ENCODE data around the gene RUNDC3A.

The RUNDC3A gene

DNA sequence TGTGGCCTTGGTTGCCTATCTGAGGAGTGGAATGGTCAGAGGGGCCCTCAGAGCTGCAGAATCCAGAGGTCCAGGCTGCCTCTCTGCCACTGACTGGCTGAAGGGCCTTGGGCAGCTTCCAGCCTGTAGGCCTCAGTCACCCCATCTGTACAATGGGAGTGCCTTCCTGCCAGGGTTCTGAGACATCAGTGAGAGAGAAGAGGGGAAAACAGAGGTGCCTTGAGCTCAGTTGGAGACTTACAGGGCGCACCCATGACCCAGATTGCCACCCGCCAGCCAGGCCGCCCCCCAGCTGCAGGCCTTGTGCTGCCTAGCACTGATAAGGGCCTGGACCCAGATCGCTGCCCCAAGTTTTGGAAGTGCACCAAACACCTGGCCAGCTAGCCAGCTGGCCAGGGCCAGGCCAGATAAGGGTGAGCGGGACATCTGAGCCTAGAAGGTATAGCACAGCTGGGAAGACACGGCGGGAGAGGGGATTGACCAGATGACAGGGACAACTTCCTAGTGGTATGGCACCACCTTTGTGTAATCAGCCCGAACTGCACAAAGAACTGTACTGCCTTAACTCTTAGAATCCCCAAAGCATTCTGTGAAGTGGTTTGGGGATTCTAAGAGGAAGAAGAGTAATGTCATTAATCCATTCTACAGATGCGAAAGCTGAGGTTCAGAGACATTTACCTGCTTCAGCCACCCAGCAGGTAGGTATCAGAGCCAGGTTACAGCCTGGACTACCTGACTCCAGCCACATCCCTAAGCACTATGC is 41.8 kb upstream of the RUNDC3A start:
- H3K36me3 ChIP-seq (ENCODE audit: control insufficient read depth, insufficient read depth, low read length): no peaks in the 10 kb centered on the region
- DNase-seq (ENCODE audit: extremely low read depth, insufficient read length): no peak

DNA sequence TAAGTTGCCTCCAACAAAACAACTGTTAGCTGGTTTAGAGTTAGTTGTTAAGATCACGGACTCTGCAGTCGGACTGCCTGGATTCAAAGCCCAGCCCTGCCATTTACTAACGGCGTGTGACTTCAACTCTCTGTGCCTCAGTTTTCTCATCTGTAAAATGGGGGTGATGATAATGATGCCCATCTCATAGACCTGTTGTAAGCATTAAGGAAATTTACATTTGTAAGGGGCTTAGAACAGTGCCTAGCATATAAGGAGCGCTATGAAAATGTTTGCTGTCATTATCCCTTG is 41.3 kb upstream of the RUNDC3A start:
- TF ChIP-seq, protein P1, sequence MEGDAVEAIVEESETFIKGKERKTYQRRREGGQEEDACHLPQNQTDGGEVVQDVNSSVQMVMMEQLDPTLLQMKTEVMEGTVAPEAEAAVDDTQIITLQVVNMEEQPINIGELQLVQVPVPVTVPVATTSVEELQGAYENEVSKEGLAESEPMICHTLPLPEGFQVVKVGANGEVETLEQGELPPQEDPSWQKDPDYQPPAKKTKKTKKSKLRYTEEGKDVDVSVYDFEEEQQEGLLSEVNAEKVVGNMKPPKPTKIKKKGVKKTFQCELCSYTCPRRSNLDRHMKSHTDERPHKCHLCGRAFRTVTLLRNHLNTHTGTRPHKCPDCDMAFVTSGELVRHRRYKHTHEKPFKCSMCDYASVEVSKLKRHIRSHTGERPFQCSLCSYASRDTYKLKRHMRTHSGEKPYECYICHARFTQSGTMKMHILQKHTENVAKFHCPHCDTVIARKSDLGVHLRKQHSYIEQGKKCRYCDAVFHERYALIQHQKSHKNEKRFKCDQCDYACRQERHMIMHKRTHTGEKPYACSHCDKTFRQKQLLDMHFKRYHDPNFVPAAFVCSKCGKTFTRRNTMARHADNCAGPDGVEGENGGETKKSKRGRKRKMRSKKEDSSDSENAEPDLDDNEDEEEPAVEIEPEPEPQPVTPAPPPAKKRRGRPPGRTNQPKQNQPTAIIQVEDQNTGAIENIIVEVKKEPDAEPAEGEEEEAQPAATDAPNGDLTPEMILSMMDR (IDR thresholded peaks at IDR 0.05; ENCODE audit: insufficient read depth, low read length, poor library complexity, severe bottlenecking): no peak
- Histone ChIP-seq H3K36me3 (ENCODE audit: control insufficient read depth, insufficient read depth, low read length) (no peaks in the 10 kb centered on the region), H3K27me3 (replicated peaks; ENCODE audit: control insufficient read depth, insufficient read depth, low read length) (no peaks in the 10 kb centered on the region), H3K4me3 (replicated peaks; ENCODE audit: low read depth, low read length) (no peak overlapping the region)
- DNase-seq (ENCODE audit: extremely low read depth, insufficient read length): no peak

More for the DNA sequence above, 41.8 kb upstream of the RUNDC3A start:
- TF ChIP-seq, protein P1 (IDR thresholded peaks at IDR 0.05; ENCODE audit: insufficient read depth, low read length, poor library complexity, severe bottlenecking): no peak
- H3K4me3 ChIP-seq (replicated peaks; ENCODE audit: low read depth, low read length): no peak overlapping the region
- H3K27me3 ChIP-seq (replicated peaks; ENCODE audit: control insufficient read depth, insufficient read depth, low read length): no peaks in the 10 kb centered on the region

DNA sequence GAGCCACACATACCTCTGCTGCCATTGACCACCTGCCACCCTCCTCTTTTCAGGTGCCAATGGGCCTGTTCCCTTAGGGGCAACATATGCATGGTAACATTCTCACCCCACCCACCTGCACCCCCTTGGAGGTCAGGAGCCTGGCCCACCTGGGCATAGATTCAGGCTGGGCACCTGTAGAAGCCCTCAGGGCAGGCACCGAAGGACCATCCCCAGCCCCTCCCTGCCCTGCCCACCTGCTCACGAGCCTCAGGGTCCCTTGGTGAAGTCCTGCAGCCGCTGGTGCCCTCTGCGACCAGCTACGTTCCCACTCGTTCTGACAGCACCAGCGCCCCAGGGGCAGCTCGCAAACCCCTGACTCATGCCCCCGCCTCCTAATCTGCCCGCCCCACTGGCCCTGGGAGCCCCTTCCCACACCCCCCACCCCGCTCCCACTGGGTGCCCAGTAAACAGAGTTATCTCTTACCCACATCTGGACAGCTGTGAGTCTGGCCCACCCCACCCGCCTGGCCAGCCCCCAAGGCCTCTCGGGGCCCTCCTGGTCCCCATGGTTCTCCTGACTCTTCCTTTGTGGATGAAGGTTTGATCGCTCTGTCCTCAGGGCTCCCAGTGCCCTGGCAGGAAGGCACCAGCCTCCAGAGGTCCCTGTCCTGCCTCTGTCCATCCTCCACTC is 40.4 kb upstream of the RUNDC3A start, which contains the start of gene SLC4A1:
SLC4A1 (minus strand) TSS at position 318 of the 673 bp plus-strand sequence. CDS start 5,269 bp downstream, outside the sequence.
- TF ChIP-seq, protein P1 (IDR thresholded peaks at IDR 0.05; ENCODE audit: insufficient read depth, low read length, poor library complexity, severe bottlenecking): no peak
- H3K36me3 ChIP-seq (ENCODE audit: control insufficient read depth, insufficient read depth, low read length): no peaks in the 10 kb centered on the region
- H3K4me3 ChIP-seq (replicated peaks; ENCODE audit: low read depth, low read length): no peak within 1 kb of the TSS
- no peak for DNase-seq (ENCODE audit: extremely low read depth, insufficient read length)
- H3K27me3 ChIP-seq (replicated peaks; ENCODE audit: control insufficient read depth, insufficient read depth, low read length): no peaks in the 10 kb centered on the region

DNA sequence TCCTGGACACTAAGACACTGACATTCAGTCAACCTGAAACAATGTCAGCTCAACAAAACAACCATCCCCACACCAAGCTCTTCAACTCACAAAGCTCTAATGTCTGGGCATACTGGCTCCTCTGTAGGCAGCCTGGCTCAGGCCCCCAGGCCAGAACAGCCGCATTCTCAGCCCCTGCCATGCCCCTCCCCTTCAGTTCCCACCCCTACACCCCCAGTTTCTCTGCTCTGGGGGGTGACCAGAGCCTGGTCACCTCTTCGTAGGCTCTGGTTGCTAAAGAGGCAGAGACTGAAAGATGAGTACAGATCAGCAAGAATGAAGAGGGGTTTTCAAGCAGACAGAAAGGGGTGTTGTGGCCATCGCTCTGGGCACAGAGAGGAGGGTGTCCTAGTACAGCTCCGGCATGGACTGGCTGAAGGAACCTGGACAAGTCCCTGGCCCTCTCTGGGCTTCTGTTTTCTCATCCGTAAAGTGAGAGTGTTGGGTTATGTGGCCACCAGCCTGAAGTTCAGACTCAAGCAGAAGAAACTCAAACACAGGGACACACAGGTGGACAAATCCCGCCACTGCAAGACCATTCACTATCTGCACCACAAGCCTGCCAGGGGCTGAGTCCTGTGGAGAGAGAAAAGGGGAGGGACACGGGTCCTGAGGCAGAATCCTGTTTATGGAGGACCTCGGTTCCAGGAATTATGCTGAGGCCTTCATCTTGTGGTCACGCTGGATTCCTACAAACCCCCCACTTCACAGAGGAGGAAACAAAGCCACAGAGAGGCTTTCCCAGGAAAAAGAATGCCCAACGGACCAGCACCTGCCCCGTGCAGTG is 39.5 kb upstream of the RUNDC3A start:
- H3K27me3 ChIP-seq (replicated peaks; ENCODE audit: control insufficient read depth, insufficient read depth, low read length): no peaks in the 10 kb centered on the region
- TF ChIP-seq, protein P1 (IDR thresholded peaks at IDR 0.05; ENCODE audit: insufficient read depth, low read length, poor library complexity, severe bottlenecking): no peak

DNA sequence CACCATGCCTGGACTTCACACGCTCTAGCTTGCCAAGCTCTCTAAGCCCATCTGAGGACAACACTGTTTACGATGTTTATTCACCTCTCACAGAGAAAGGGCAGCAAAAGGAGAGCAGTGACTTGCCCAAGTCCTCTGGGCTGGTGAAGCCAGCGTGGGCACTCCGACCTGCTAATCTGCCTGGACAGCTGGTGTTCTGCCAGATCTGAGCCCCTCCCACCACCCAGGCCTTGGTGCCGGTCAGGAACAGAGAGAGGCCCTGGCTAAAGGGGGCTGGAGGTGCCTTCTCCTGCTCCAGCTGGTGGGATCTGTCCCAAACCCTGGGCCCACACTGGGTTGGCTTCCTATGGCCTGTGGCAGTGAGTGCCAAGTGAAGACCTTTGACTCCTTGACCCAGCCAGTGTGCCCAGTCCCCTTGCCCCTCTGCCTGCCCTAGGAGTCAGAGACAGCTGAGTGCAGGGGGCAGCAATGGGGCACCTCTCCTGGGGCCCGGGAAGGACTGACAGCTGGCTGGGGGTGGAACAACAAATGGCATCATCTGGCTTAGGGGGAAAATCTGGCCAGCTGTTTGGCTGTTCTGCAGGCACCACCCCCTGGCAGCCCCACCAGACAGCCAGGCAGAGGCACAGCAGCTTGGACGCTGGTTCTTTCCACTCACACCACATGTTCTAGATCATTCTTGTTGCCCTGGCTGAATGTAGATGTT is 38.7 kb upstream of the RUNDC3A start:
- H3K27me3 ChIP-seq (replicated peaks; ENCODE audit: control insufficient read depth, insufficient read depth, low read length): no peaks in the 10 kb centered on the region
- no peak for DNase-seq (ENCODE audit: extremely low read depth, insufficient read length)
- no peaks in the 10 kb centered on the region for H3K36me3 ChIP-seq (ENCODE audit: control insufficient read depth, insufficient read depth, low read length)
- H3K4me3 ChIP-seq (replicated peaks; ENCODE audit: low read depth, low read length): no peak overlapping the region
- TF ChIP-seq, protein P1 (IDR thresholded peaks at IDR 0.05; ENCODE audit: insufficient read depth, low read length, poor library complexity, severe bottlenecking): no peak

More for the DNA sequence above, 39.5 kb upstream of the RUNDC3A start:
- DNase-seq (ENCODE audit: extremely low read depth, insufficient read length): no peak
- no peaks in the 10 kb centered on the region for H3K36me3 ChIP-seq (ENCODE audit: control insufficient read depth, insufficient read depth, low read length)
- no peak overlapping the region for H3K4me3 ChIP-seq (replicated peaks; ENCODE audit: low read depth, low read length)
